H1 (cell line): ENCODE results near the gene DPEP2. TPM values are rescaled to one million over a fixed set of nuclear protein-coding genes. Genes with fewer than 3 reads are reported as not detected.
"Not testable (repeated sequence)": the region's sequence is repeated elsewhere in the genome, so short reads cannot be mapped to it uniquely, and the experiment has no call there.

Experiments
- CTCF ChIA-PET: fragments of 300-600 bp; sonication (Branson Sonifier 250); formaldehyde crosslinking; loops from one replicate; lab custom pipeline; 2021; ENCODE audit not compliant: partially characterized antibody; lab: Charles Lee
- POLR2A ChIA-PET: fragments of 300-600 bp; sonication (Branson Sonifier 250); formaldehyde crosslinking; loops from one replicate; lab custom pipeline; 2021; ENCODE audit warnings: inconsistent platforms; ENCODE audit not compliant: partially characterized antibody; lab: Charles Lee
- DNase-seq, 2 experiments: peaks; one replicate each; pipeline versions ENCODE4 v3.0.0 to v3.0.0-alpha.2; 2010 to 2022; ENCODE audit warnings: low spot score in 2 of 2, low read depth in 1 of 2, mixed read lengths in 1 of 2
- FAIRE-seq: peaks from 2 replicates; lab custom pipeline; 2011; peaks lifted over from hg19 to GRCh38; lab: Jason Lieb, UNC
- H2AFZ ChIP-seq: 2 replicates; pipeline ENCODE4 v1.8.1; 2012; ENCODE audit warnings: low read length, inconsistent platforms
- H2AK5ac ChIP-seq: 2 replicates; pipeline ENCODE4 v1.6.1; 2013; ENCODE audit warnings: low read depth, low read length
- H2BK120ac ChIP-seq: replicated peaks from 2 replicates; pipeline ENCODE3; 2013; ENCODE audit warnings: low read depth, low read length, inconsistent platforms
- H2BK12ac ChIP-seq: 2 replicates; pipeline ENCODE4 v1.6.1; 2013; ENCODE audit warnings: low read depth, low read length
- H2BK15ac ChIP-seq: 2 replicates; pipeline ENCODE4 v1.6.1; 2013; ENCODE audit warnings: low read length
- H2BK20ac ChIP-seq: 2 replicates; pipeline ENCODE4 v1.6.1; 2013; ENCODE audit warnings: low read length
- H2BK5ac ChIP-seq: 2 replicates; pipeline ENCODE4 v1.6.1; 2013; ENCODE audit warnings: low read depth, low read length
- H3K14ac ChIP-seq: 2 replicates; pipeline ENCODE4 v1.6.1; 2013; ENCODE audit warnings: inconsistent platforms; ENCODE audit not compliant: insufficient read length
- H3K18ac ChIP-seq: 2 replicates; pipeline ENCODE4 v1.6.1; 2013; ENCODE audit warnings: low read length; ENCODE audit errors: extremely low read depth
- H3K23ac ChIP-seq: 2 replicates; pipeline ENCODE4 v1.6.1; 2013; ENCODE audit warnings: inconsistent platforms; ENCODE audit not compliant: insufficient read length
- H3K23me2 ChIP-seq: 2 replicates; pipeline ENCODE4 v1.6.1; 2013; ENCODE audit warnings: low read depth, low read length
- H3K27ac ChIP-seq: 2 replicates; pipeline ENCODE4 v1.6.1; 2011; ENCODE audit warnings: low read depth, low read length, inconsistent platforms
- H3K27me3 ChIP-seq, 4 experiments: replicated peaks in 1 of 4; 1 replicate in 1 of 4; 2 replicates in 3 of 4; pipeline versions ENCODE4 v1.6.1 to v1.8.1; 2011 to 2013; ENCODE audit warnings: low read length in 3 of 4, mild to moderate bottlenecking in 3 of 4, inconsistent platforms in 2 of 4, mixed read lengths in 2 of 4, moderate library complexity in 1 of 4; ENCODE audit not compliant: control insufficient read depth in 3 of 4, insufficient read depth in 3 of 4; ENCODE audit errors: extremely low read depth in 1 of 4
- H3K36me3 ChIP-seq, 4 experiments: 2 replicates each; pipeline versions ENCODE4 v1.6.1 to v1.8.1; 2011 to 2013; ENCODE audit warnings: mild to moderate bottlenecking in 4 of 4, low read length in 3 of 4, moderate library complexity in 2 of 4, control low read depth in 1 of 4, inconsistent platforms in 1 of 4; ENCODE audit not compliant: insufficient read depth in 4 of 4, control insufficient read depth in 2 of 4
- H3K4ac ChIP-seq: replicated peaks from 2 replicates; pipeline ENCODE3; 2013; ENCODE audit warnings: low read length, low read depth, mixed read lengths, inconsistent platforms; ENCODE audit not compliant: insufficient read length
- H3K4me1 ChIP-seq, 4 experiments: replicated peaks in 1 of 4; 1 replicate in 1 of 4; 2 replicates in 3 of 4; pipeline versions ENCODE4 v1.6.1 to v1.8.1; 2011 to 2013; ENCODE audit warnings: low read length in 3 of 4, inconsistent platforms in 2 of 4, mixed read lengths in 1 of 4; ENCODE audit not compliant: insufficient read depth in 4 of 4, control insufficient read depth in 3 of 4
- H3K4me2 ChIP-seq, 2 experiments: 2 replicates each; pipeline versions ENCODE4 v1.6.1 to v1.8.1; 2011 to 2013; ENCODE audit warnings: low read depth in 2 of 2, low read length in 2 of 2, control low read depth in 1 of 2, inconsistent platforms in 1 of 2, mild to moderate bottlenecking in 1 of 2; ENCODE audit not compliant: insufficient read depth in 1 of 2
- H3K4me3 ChIP-seq, 4 experiments: fragments of 200-600, 300-600 bp in 1 of 4; sonication (generic), shearing (Covaris generic), sonication (Bioruptor Twin) in 1 of 4; 2 replicates each; pipeline versions ENCODE4 v1.5.1 to v1.8.1; 2011 to 2016; ENCODE audit warnings: low read length in 4 of 4, low read depth in 3 of 4, control low read depth in 2 of 4, inconsistent platforms in 2 of 4, mild to moderate bottlenecking in 2 of 4, mixed read lengths in 1 of 4, moderate library complexity in 1 of 4; ENCODE audit not compliant: insufficient read depth in 2 of 4; ENCODE audit errors: extremely low read depth in 1 of 4
- H3K56ac ChIP-seq: replicated peaks from 2 replicates; pipeline ENCODE3; 2013; ENCODE audit warnings: low read depth, mild to moderate bottlenecking, mixed read lengths, low read length, inconsistent platforms; ENCODE audit not compliant: insufficient read length
- H3K79me1 ChIP-seq: 2 replicates; pipeline ENCODE4 v1.6.1; 2013; ENCODE audit warnings: low read depth, low read length, control low read depth
- H3K79me2 ChIP-seq, 2 experiments: 2 replicates each; pipeline versions ENCODE4 v1.6.1 to v1.8.1; 2012 to 2013; ENCODE audit warnings: low read length in 2 of 2, mild to moderate bottlenecking in 2 of 2, inconsistent platforms in 1 of 2; ENCODE audit not compliant: insufficient read depth in 2 of 2, control insufficient read depth in 1 of 2
- H3K9ac ChIP-seq, 4 experiments: replicated peaks in 1 of 4; 1 replicate in 1 of 4; 2 replicates in 3 of 4; pipeline versions ENCODE4 v1.6.1 to v1.8.1; 2011 to 2013; ENCODE audit warnings: low read depth in 3 of 4, low read length in 3 of 4, control low read depth in 2 of 4, mild to moderate bottlenecking in 2 of 4, moderate library complexity in 2 of 4, inconsistent platforms in 1 of 4; ENCODE audit errors: extremely low read depth in 1 of 4
- H3K9me3 ChIP-seq, 2 experiments: 2 replicates each; pipeline versions ENCODE4 v1.6.1 to v1.8.1; 2012 to 2013; ENCODE audit warnings: mild to moderate bottlenecking in 2 of 2, moderate library complexity in 2 of 2, control low read depth in 1 of 2, inconsistent platforms in 1 of 2, low read depth in 1 of 2, low read length in 1 of 2, mixed read lengths in 1 of 2; ENCODE audit not compliant: insufficient read depth in 2 of 2
- H4K20me1 ChIP-seq, 2 experiments: replicated peaks in 1 of 2; 2 replicates each; pipeline versions ENCODE3 to v1.8.1; 2011 to 2013; ENCODE audit warnings: inconsistent platforms in 2 of 2, low read length in 2 of 2, mild to moderate bottlenecking in 1 of 2; ENCODE audit not compliant: insufficient read depth in 2 of 2, control insufficient read depth in 1 of 2
- H4K5ac ChIP-seq: 2 replicates; pipeline ENCODE4 v1.6.1; 2013; ENCODE audit warnings: low read length, low read depth, mixed read lengths, inconsistent platforms; ENCODE audit not compliant: insufficient read length
- H4K8ac ChIP-seq: 2 replicates; pipeline ENCODE4 v1.8.0; 2013; ENCODE audit warnings: mild to moderate bottlenecking, moderate library complexity, low read length, inconsistent platforms; ENCODE audit not compliant: insufficient read depth; ENCODE audit errors: extremely low read depth
- H4K91ac ChIP-seq: replicated peaks from 2 replicates; pipeline ENCODE3; 2013; ENCODE audit warnings: low read length, mixed read lengths, inconsistent platforms; ENCODE audit not compliant: insufficient read length
- TBP ChIP-seq: IDR thresholded peaks from 2 replicates; pipeline ENCODE4 v1.6.1; 2011; ENCODE audit warnings: low read depth, low read length, improper control_type of control experiment
- WGBS, 2 experiments: shearing (Covaris generic) in 1 of 2; methylation state at CpG; one replicate each; pipeline versions ENCODE4 v1.1.6 to v1.1.7; 2013 to 2015; ENCODE audit warnings: low lambda C conversion rate in 2 of 2, mixed read lengths in 2 of 2, inconsistent platforms in 1 of 2, low coverage in 1 of 2, missing lambda C conversion rate in 1 of 2; ENCODE audit not compliant: insufficient replicate concordance in 2 of 2, insufficient coverage in 1 of 2, insufficient read length in 1 of 2; ENCODE audit errors: extremely low coverage in 1 of 2, missing lambda C conversion rate in 1 of 2; 5-methylcytosine and 5-hydroxymethylcytosine counted together
- long read RNA-seq, 2 experiments: library from RNA in 1 of 2; library from capped mRNA in 1 of 2; stranded (forward); transcript quantifications; one replicate each; pipeline ENCODE4 v2.0.0, GENCODE V29; 2021; ENCODE audit warnings: inconsistent platforms in 1 of 2
- polyA minus RNA-seq, 3 experiments: library from RNA; depleted of rRNA, polyadenylated mRNA; stranded (reverse); fragments of >200 nt; gene quantifications; 1 replicate in 2 of 3; 2 replicates in 1 of 3; pipeline ENCODE4 v1.2.3, GENCODE V29; 2011
- polyA plus RNA-seq, 7 experiments: library from polyadenylated mRNA; depleted of rRNA in 3 of 7; stranded (reverse) in 5 of 7; unstranded in 2 of 7; fragments of >200 nt in 5 of 7; fragments of 200-250 nt in 2 of 7; gene quantifications; 1 replicate in 5 of 7; 2 replicates in 1 of 7; 4 replicates in 1 of 7; pipeline versions ENCODE4 v1.2.1 to v1.2.3, GENCODE V29; 2011 to 2013; ENCODE audit warnings: missing spikeins in 2 of 7, mixed read lengths in 2 of 7
- total RNA-seq: library from RNA; stranded (reverse); fragmentation: NEBNext Ultra II Directional; extraction: Animal tissue kit (Norgen Biotek cat#: 25700); gene quantifications from 2 replicates; pipeline ENCODE4 v1.2.1, GENCODE V29; 2021

Gene DPEP2
- total RNA-seq (not detected in 2 replicates), polyA plus RNA-seq (2011; rRNA removed) (0.05 TPM in 1 of 2 replicates, not detected in the other), polyA minus RNA-seq (2011; rRNA and poly(A)+ RNA removed) (not detected in 2 replicates)
- polyA plus RNA-seq (2011; cell fraction: cytosol; rRNA removed): not detected
- polyA plus RNA-seq (2011; cell fraction: nucleus; rRNA removed): 0.11 TPM
- polyA plus RNA-seq (2012, experiment 1 of 2): not detected in 4 replicates
- polyA plus RNA-seq (2012, experiment 2 of 2): not detected
- polyA plus RNA-seq (2013, experiment 1 of 2): not detected
- not detected for polyA plus RNA-seq (2013, experiment 2 of 2)
- not detected for polyA minus RNA-seq (2011; cell fraction: cytosol; rRNA and poly(A)+ RNA removed)
- not detected for polyA minus RNA-seq (2011; cell fraction: nucleus; rRNA and poly(A)+ RNA removed)
- long read RNA-seq, experiment 1: 0 reads
- long read RNA-seq, experiment 2: 0 reads

- H3K79me1 ChIP-seq, FAIRE-seq, H2BK120ac ChIP-seq, H3K9me3 ChIP-seq, H2BK20ac ChIP-seq, H4K8ac ChIP-seq, DNase-seq, H3K4me3 ChIP-seq, H2AK5ac ChIP-seq, H3K9ac ChIP-seq, H4K20me1 ChIP-seq, H4K5ac ChIP-seq, H3K14ac ChIP-seq, H3K4ac ChIP-seq, H3K36me3 ChIP-seq, H3K4me1 ChIP-seq, H3K79me2 ChIP-seq, H3K23ac ChIP-seq, H2BK5ac ChIP-seq, H2AFZ ChIP-seq, H3K4me2 ChIP-seq, H3K18ac ChIP-seq, H3K27me3 ChIP-seq, H3K56ac ChIP-seq, H3K23me2 ChIP-seq, H4K91ac ChIP-seq, H2BK12ac ChIP-seq, H3K27ac ChIP-seq: not testable (repeated sequence)
- ChIA-PET CTCF (interaction anchor here (0.7 to 3.8 kb wide), 15 partner anchors 9 to 115 kb away, joined by 3 to 17 read pairs (median 4); partner anchors contain the start of genes DPEP2NB, DPEP3 and NRN1L), POLR2A (interaction anchor here (0.9 to 2.5 kb wide), 5 partner anchors 17 to 64 kb away, joined by 3 to 19 read pairs (median 3); partner anchors contain the start of genes DDX28 and DUS2)
- 89% methylated on average over 17 of the region's 18 CpGs; no CpG with 5 or more reads in 1 of the 2 experiments for WGBS, 2 experiments
- 0 out of 2 replicates have a peak within 1 kb of the TSS, but pooled peaks have one; percentile 88 for H2BK15ac ChIP-seq
- 0 out of 2 replicates have a peak, but pooled peaks have one; percentile 8 for TF ChIP-seq TBP
Observed at GRCh38 chr16:67998779-67999688, at the start of gene DPEP2. TSS of gene DPEP2 (minus strand) at chr16:67999484. CDS start at chr16:67993212, 6,272 bp downstream.
